GM18951 (cell line): ENCODE measurements around the gene CDC45.
A peak's percentile ranks its signal among the peaks of the same experiment; 100 is the strongest.
"Not testable (repeated sequence)": the region's sequence is repeated elsewhere in the genome, so short reads cannot be mapped to it uniquely, and the experiment has no call there.

ENCODE experiments used
- POLR2A ChIP-seq: IDR thresholded peaks from 4 replicates; pipeline ENCODE4 v1.6.1; 2011; ENCODE audit warnings: mild to moderate bottlenecking; ENCODE audit not compliant: insufficient read length, insufficient read depth; ENCODE audit errors: extremely low read depth
- in situ Hi-C: fragments of 300-500 bp; cut with MboI; formaldehyde crosslinking; loops from one replicate; pipeline ENCODE4 v1.12.0; 2022; ENCODE audit warnings: low sequenced_read_pairs, mixed read lengths, inconsistent platforms; ENCODE audit not compliant: unreplicated experiment

The CDC45 gene

GRCh38 chr22:19442166-19442565, 37.6 kb upstream of the CDC45 start:
- TF ChIP-seq POLR2A = no peak
- in situ Hi-C loops = no loop called here

- no peak for TF ChIP-seq POLR2A
- in situ Hi-C loops = no loop called here
Observed at GRCh38 chr22:19443544-19444211, 36.0 kb upstream of the CDC45 start.

- in situ Hi-C loops = not testable (repeated sequence)
Observed at GRCh38 chr22:19445279-19445982, 34.3 kb upstream of the CDC45 start.

GRCh38 chr22:19446603-19447329, 33.0 kb upstream of the CDC45 start:
- in situ Hi-C loops = no loop called here

GRCh38 chr22:19447330-19448075, 32.2 kb upstream of the CDC45 start, which contains the start of gene C22orf39:
TSS of gene C22orf39 (minus strand) at chr22:19447711. CDS start at chr22:19447688, 23 bp downstream.
- in situ Hi-C loops = no loop called here
- TF ChIP-seq POLR2A = peak; percentile 90

More at GRCh38 chr22:19446603-19447329, 33.0 kb upstream of the CDC45 start:
- TF ChIP-seq POLR2A = no peak

- in situ Hi-C loops = no loop called here
- TF ChIP-seq POLR2A = no peak
Observed at GRCh38 chr22:19448076-19448607, 31.6 kb upstream of the CDC45 start.

- in situ Hi-C loops = no loop called here
- TF ChIP-seq POLR2A = no peak
Observed at GRCh38 chr22:19448739-19449421, 30.8 kb upstream of the CDC45 start.

- TF ChIP-seq POLR2A = no peak
- in situ Hi-C loops = no loop called here
Observed at GRCh38 chr22:19449422-19449767, 30.3 kb upstream of the CDC45 start.

- no peak for TF ChIP-seq POLR2A
- in situ Hi-C loops = no loop called here
Observed at GRCh38 chr22:19450363-19451175, 29.2 kb upstream of the CDC45 start.

GRCh38 chr22:19451570-19451969, 28.1 kb upstream of the CDC45 start:
- TF ChIP-seq POLR2A = no peak
- in situ Hi-C loops = no loop called here

GRCh38 chr22:19453718-19454117, 26.0 kb upstream of the CDC45 start:
- TF ChIP-seq POLR2A = no peak
- in situ Hi-C loops = no loop called here

GRCh38 chr22:19454156-19454555, 25.6 kb upstream of the CDC45 start:
- TF ChIP-seq POLR2A = no peak
- in situ Hi-C loops = no loop called here
